HG02981 (cell line): ENCODE data around the gene AUTS2.
A peak's percentile ranks its signal among the peaks of the same experiment; 100 is the strongest.

Experiments used
- ATAC-seq: cut with Tn5 transposase; IDR thresholded peaks from one replicate; pipeline ENCODE4 v1.9.1; 2021; ENCODE audit warnings: mild to moderate bottlenecking, moderate library complexity; ENCODE audit not compliant: unreplicated experiment

Gene AUTS2

GRCh38 chr7:69684369-69685292 is 86.4 kb downstream of the AUTS2 start:
- no peak for ATAC-seq

GRCh38 chr7:69685293-69685631 is 87.0 kb downstream of the AUTS2 start:
- ATAC-seq: no peak

- no peak for ATAC-seq
Observed at GRCh38 chr7:69686366-69686765, 88.1 kb downstream of the AUTS2 start.

GRCh38 chr7:69687739-69688433 is 89.6 kb downstream of the AUTS2 start:
- no peak for ATAC-seq

GRCh38 chr7:69690329-69690728 is 92.1 kb downstream of the AUTS2 start:
- ATAC-seq: no peak

GRCh38 chr7:69691327-69691726 is 93.1 kb downstream of the AUTS2 start:
- ATAC-seq: no peak

GRCh38 chr7:69691734-69692133 is 93.5 kb downstream of the AUTS2 start:
- no peak for ATAC-seq

GRCh38 chr7:69692611-69693010 is 94.3 kb downstream of the AUTS2 start:
- no peak for ATAC-seq

- ATAC-seq: no peak
Observed at GRCh38 chr7:69693042-69693441, 94.8 kb downstream of the AUTS2 start.

- peak; percentile 75 for ATAC-seq
Observed at GRCh38 chr7:69696054-69696591, 97.8 kb downstream of the AUTS2 start.

- ATAC-seq: peak; percentile 30
Observed at GRCh38 chr7:69696686-69697685, 98.7 kb downstream of the AUTS2 start.

GRCh38 chr7:69698109-69698825 is 100.0 kb downstream of the AUTS2 start:
- no peak for ATAC-seq

GRCh38 chr7:69699931-69700330 is 101.7 kb downstream of the AUTS2 start:
- ATAC-seq: no peak

- no peak for ATAC-seq
Observed at GRCh38 chr7:69700331-69700730, 102.1 kb downstream of the AUTS2 start.

- ATAC-seq: no peak
Observed at GRCh38 chr7:69701288-69701687, 103.0 kb downstream of the AUTS2 start.

GRCh38 chr7:69702357-69702756 is 104.1 kb downstream of the AUTS2 start:
- no peak for ATAC-seq

GRCh38 chr7:69703099-69703498 is 104.8 kb downstream of the AUTS2 start:
- no peak for ATAC-seq

GRCh38 chr7:69706070-69706469 is 107.8 kb downstream of the AUTS2 start:
- ATAC-seq: no peak

- no peak for ATAC-seq
Observed at GRCh38 chr7:69708857-69709256, 110.6 kb downstream of the AUTS2 start.
